ENCODE data around the gene BST1. TPM values are rescaled to one million over a fixed set of nuclear protein-coding genes. Genes with fewer than 3 reads are reported as not detected.

Gene BST1
- total RNA-seq, 1 donor from 2014 or later: 0.93 TPM

DNA sequence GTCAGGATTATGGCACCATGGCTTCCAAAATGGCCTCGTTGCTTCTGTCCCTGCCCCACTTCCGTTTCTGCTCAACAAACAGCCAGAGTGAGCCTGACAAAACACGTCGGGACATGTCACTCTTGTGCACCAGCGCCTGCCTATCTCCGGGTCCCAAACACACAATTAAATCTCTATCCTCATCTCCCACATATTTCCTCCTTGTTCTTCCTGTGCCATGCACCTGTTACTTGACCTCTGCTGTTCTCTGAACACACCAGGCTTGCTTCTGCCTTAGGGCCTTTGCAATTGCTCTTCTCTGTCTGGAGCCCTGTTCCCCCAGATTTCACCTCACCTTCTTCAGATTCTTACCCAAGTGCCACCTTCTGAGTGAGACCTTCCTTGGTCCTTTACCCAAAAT lies 62.5 kb downstream of the BST1 start:
- H3K27me3 Mint-ChIP-seq (ENCODE audit: insufficient read depth): no peaks in the 10 kb centered on the region
- peaks cover 9% of the 10 kb centered on the region for H3K9me3 Mint-ChIP-seq
- H3K27ac Mint-ChIP-seq: peak overlapping the region; percentile 87
- peaks cover 68% of the 10 kb centered on the region for H3K4me1 Mint-ChIP-seq (ENCODE audit: low read depth)
- H3K36me3 Mint-ChIP-seq (ENCODE audit: low read depth): peaks cover 9% of the 10 kb centered on the region
- intact Hi-C loops (cut with micrococcal nuclease): no loop called here
- H3K4me3 Mint-ChIP-seq: peak overlapping the region; percentile 43
- DNase-seq (ENCODE audit: low spot score): no peak

DNA sequence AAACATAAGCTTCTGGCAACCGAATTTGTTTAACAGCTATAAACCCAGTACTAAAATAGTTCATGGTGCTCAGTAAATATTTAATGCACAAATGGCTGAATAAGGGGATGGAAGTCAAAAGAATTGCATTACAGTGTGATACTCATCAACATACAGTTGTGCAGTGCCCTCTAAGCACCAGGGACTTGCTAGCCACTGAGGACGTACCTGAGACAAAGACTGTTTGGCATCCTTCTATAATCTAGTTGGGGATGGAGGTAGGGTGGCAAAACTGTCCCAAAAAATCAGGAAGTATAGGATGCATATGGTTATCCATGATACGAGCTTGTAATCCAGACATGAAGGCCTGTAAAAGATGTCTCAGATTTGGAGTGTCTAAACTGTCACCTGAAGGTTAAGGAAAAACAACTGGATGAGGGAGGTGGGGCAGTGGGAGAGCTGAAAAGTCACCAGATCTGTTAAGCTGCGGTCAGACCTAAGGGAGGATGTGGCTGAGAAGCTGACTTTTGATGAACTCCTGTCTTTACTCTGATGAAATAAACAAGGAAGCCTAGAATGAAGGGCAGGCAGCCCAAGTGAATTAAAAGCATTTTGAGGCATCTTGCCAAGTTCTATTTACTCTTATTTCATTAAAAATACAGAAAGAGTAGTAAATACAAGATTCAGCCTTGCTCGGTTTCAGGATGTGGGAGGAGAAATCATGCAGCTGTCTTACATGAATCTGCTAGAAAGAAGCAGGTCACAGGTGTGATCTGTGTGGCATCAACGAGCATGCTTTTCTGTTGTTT lies 63.2 kb downstream of the BST1 start:
- Mint-ChIP-seq H3K4me3 (peak overlapping the region; percentile 43), H3K36me3 (ENCODE audit: low read depth) (peaks cover 9% of the 10 kb centered on the region), H3K27ac (peak overlapping the region; percentile 87), H3K9me3 (peaks cover 9% of the 10 kb centered on the region), H3K27me3 (ENCODE audit: insufficient read depth) (no peaks in the 10 kb centered on the region), H3K4me1 (ENCODE audit: low read depth) (peaks cover 73% of the 10 kb centered on the region)
- intact Hi-C loops (cut with micrococcal nuclease): loop anchor here (1.0 kb wide), 2 partner anchors 10 to 12 kb away; partner anchors contain the start of gene CD38
- peak; percentile 54 for DNase-seq (ENCODE audit: low spot score)

DNA sequence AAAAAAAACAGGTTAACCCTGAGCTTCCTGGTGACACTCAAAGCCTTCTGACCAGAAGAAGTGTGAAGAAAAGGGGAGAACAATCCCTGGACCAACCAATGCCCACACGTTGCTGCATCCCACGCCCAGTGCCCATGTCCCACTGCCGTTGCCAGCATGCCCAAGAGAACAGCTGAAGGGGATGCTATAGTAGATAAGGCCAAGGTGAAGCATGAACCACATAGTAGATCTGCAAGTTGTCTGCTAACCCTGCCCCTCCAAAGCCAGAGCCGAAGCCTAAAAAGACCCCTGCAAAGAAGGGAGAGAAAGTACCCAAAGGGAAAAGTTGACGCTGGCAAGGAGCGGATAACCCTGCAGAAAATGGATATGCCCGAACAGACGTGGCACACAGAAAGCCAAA lies 64.0 kb downstream of the BST1 start:
- H3K4me1 Mint-ChIP-seq (ENCODE audit: low read depth): peaks cover 75% of the 10 kb centered on the region
- H3K9me3 Mint-ChIP-seq: peaks cover 9% of the 10 kb centered on the region
- no peaks in the 10 kb centered on the region for H3K27me3 Mint-ChIP-seq (ENCODE audit: insufficient read depth)
- peak overlapping the region; percentile 87 for H3K27ac Mint-ChIP-seq
- intact Hi-C loops (cut with micrococcal nuclease): loop anchor here (1.0 kb wide), 2 partner anchors 11 kb away; partner anchors contain the start of gene CD38
- H3K36me3 Mint-ChIP-seq (ENCODE audit: low read depth): peaks cover 10% of the 10 kb centered on the region
- DNase-seq (ENCODE audit: low spot score): no peak
- H3K4me3 Mint-ChIP-seq: peak overlapping the region; percentile 66

DNA sequence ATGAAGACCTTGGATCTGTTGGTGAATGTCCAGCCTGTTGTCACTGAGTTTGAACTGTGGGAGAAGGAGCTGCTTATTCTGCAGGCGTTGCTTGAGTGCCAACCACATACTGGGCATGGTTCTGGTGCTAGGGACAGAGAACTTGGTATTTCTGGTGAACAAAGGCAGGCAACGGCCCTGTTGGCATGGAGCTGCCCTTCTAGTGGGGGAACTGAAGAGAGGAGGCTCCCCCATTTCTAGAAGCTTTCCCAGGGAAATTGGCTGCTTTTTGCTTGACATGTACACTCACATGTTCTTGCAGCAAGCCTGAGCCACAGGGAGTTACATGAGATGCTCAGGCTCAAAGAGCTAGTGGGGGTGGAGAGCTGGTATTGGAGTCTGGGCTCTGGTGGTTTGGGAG lies 66.3 kb downstream of the BST1 start:
- H3K27ac Mint-ChIP-seq: peak overlapping the region; percentile 66

GRCh38 chr4:15771216-15772058 lies 68.6 kb downstream of the BST1 start:
- H3K27me3 Mint-ChIP-seq (ENCODE audit: insufficient read depth): no peaks in the 10 kb centered on the region
- H3K27ac Mint-ChIP-seq: peak overlapping the region; percentile 86

More for the DNA sequence above, 66.3 kb downstream of the BST1 start:
- Mint-ChIP-seq H3K36me3 (ENCODE audit: low read depth) (peaks cover 20% of the 10 kb centered on the region), H3K4me3 (no peak overlapping the region), H3K4me1 (ENCODE audit: low read depth) (peaks cover 86% of the 10 kb centered on the region), H3K9me3 (peaks cover 9% of the 10 kb centered on the region), H3K27me3 (ENCODE audit: insufficient read depth) (no peaks in the 10 kb centered on the region)
- no peak for DNase-seq (ENCODE audit: low spot score)
- intact Hi-C loops (cut with micrococcal nuclease): no loop called here

GRCh38 chr4:15774020-15774420 lies 71.2 kb downstream of the BST1 start:
- no peak for DNase-seq (ENCODE audit: low spot score)
- peaks cover 88% of the 10 kb centered on the region for H3K4me1 Mint-ChIP-seq (ENCODE audit: low read depth)

More at GRCh38 chr4:15771216-15772058, 68.6 kb downstream of the BST1 start:
- DNase-seq (ENCODE audit: low spot score): peak; percentile 37
- no peaks in the 10 kb centered on the region for H3K9me3 Mint-ChIP-seq
- peak overlapping the region; percentile 66 for H3K4me3 Mint-ChIP-seq
- intact Hi-C loops (cut with micrococcal nuclease): loop anchor here (1.0 to 5.0 kb wide), 6 partner anchors 8 to 769 kb away; partner anchors contain the start of gene CPEB2
- peaks cover 85% of the 10 kb centered on the region for H3K4me1 Mint-ChIP-seq (ENCODE audit: low read depth)
- H3K36me3 Mint-ChIP-seq (ENCODE audit: low read depth): peaks cover 20% of the 10 kb centered on the region

GRCh38 chr4:15776871-15777648 lies 74.2 kb downstream of the BST1 start:
- no peak for DNase-seq (ENCODE audit: low spot score)
- Mint-ChIP-seq H3K9me3 (no peaks in the 10 kb centered on the region), H3K27ac (peak overlapping the region; percentile 61), H3K36me3 (ENCODE audit: low read depth) (peaks cover 44% of the 10 kb centered on the region), H3K4me3 (peak overlapping the region; percentile 93), H3K27me3 (ENCODE audit: insufficient read depth) (no peaks in the 10 kb centered on the region), H3K4me1 (ENCODE audit: low read depth) (peaks cover 86% of the 10 kb centered on the region)
- intact Hi-C loops (cut with micrococcal nuclease): no loop called here

More at GRCh38 chr4:15774020-15774420, 71.2 kb downstream of the BST1 start:
- no peaks in the 10 kb centered on the region for H3K9me3 Mint-ChIP-seq
- H3K4me3 Mint-ChIP-seq: peak overlapping the region; percentile 1
- intact Hi-C loops (cut with micrococcal nuclease): loop anchor here (5.0 kb wide), 1 partner anchor 772 kb away; the partner anchor contains the start of gene CPEB2
- peaks cover 18% of the 10 kb centered on the region for H3K36me3 Mint-ChIP-seq (ENCODE audit: low read depth)
- H3K27ac Mint-ChIP-seq: peak overlapping the region; percentile 47
- no peaks in the 10 kb centered on the region for H3K27me3 Mint-ChIP-seq (ENCODE audit: insufficient read depth)

GRCh38 chr4:15777697-15778288 lies 74.9 kb downstream of the BST1 start:
- Mint-ChIP-seq H3K27me3 (ENCODE audit: insufficient read depth) (no peaks in the 10 kb centered on the region), H3K9me3 (no peaks in the 10 kb centered on the region), H3K27ac (peak overlapping the region; percentile 92), H3K36me3 (ENCODE audit: low read depth) (peaks cover 47% of the 10 kb centered on the region), H3K4me3 (peak overlapping the region; percentile 93), H3K4me1 (ENCODE audit: low read depth) (peaks cover 86% of the 10 kb centered on the region)
- intact Hi-C loops (cut with micrococcal nuclease): loop anchor here (1.0 to 2.0 kb wide), 3 partner anchors 11 to 75 kb away; partner anchors contain the start of gene BST1
- DNase-seq (ENCODE audit: low spot score): no peak

DNA sequence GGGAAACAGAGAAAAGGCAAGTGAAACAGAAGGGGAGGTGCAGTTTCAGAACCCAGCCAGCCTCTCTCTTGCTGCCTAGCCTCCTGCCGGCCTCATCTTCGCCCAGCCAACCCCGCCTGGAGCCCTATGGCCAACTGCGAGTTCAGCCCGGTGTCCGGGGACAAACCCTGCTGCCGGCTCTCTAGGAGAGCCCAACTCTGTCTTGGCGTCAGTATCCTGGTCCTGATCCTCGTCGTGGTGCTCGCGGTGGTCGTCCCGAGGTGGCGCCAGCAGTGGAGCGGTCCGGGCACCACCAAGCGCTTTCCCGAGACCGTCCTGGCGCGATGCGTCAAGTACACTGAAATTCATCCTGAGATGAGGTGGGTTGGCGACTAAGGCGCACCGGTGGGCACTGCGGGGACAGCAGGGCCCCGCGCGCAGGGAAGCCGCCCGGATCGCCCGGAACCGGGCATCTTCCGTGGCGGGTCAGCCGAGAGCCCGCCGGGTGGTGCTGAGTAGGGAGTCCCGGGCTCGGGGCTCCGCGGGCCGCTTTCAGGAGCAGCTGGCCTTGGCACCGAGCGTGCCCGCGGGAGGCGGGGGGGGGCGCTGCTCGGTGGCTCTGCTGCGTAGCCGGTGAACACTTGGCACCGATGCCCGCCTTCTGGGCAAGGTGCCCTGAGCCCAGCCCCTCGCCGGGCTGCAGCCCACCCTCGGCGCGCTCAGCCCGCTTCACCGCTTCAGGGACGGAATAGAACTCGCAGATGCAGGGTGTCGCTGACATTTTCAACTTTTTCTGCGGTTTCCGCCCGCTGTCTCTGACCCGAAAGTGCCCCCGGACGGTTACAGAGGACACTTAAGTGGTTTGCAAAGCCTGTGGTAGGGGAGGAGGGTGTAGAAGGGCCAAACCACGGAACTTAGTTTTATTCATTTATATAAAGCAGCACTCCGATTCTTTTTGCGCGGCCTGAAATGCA lies 75.7 kb downstream of the BST1 start, which contains the start of gene CD38:
Gene CD38, plus strand, starts transcription at position 40 of the 953 bp plus-strand sequence. Its CDS starts 87 bp downstream, at position 127.
- Mint-ChIP-seq H3K27me3 (ENCODE audit: insufficient read depth) (no peaks in the 10 kb centered on the region), H3K4me1 (ENCODE audit: low read depth) (peaks cover 86% of the 10 kb centered on the region), H3K27ac (peak within 1 kb of the TSS; percentile 92), H3K9me3 (no peaks in the 10 kb centered on the region), H3K4me3 (peak within 1 kb of the TSS; percentile 93), H3K36me3 (ENCODE audit: low read depth) (peaks cover 50% of the 10 kb centered on the region)
- intact Hi-C loops (cut with micrococcal nuclease): loop anchor here (1.0 to 2.0 kb wide), 8 partner anchors 7 to 123 kb away; partner anchors contain the start of genes BST1, FAM200B and FBXL5
- peak; percentile 64 for DNase-seq (ENCODE audit: low spot score)

DNA sequence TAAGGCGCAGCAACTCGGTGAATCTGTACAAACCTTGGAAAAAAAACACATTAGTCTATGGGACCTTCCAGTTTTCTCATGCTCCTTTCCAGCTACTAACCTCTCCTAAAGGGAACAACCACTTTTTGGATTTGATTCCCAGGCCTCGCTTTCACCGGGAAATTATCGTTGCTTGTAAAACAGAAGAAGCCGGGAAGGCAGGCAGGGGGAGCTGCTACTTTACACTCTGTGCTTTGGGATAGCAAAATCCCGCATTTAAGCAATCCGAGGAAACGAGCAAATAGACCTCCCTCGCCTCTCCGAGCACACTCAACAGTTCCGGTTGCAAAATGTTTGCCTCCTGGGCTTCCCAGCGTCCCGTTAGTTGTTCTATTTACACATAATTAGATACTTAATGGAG lies 76.4 kb downstream of the BST1 start:
- peaks cover 55% of the 10 kb centered on the region for H3K36me3 Mint-ChIP-seq (ENCODE audit: low read depth)
- peaks cover 86% of the 10 kb centered on the region for H3K4me1 Mint-ChIP-seq (ENCODE audit: low read depth)
- peak overlapping the region; percentile 93 for H3K4me3 Mint-ChIP-seq

DNA sequence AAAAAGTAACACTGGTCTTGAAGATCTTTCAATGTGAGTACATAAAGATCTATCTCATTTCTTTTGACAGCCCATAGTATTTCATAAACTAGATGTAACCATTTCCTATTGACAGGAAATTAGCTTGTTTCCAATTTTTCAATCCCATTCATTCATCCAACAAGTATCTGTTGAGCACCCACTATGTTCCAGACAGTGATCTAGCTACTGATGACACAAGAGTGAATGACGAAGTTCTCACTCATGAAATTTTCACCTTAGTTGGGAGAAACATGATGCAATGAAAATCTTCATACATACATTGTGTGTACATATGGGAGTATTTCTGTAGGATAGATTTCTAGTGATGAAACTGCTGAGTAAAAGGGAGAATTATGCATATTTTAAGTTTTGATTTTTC lies 76.9 kb downstream of the BST1 start:
- peak overlapping the region; percentile 93 for H3K4me3 Mint-ChIP-seq
- H3K27ac Mint-ChIP-seq: peak overlapping the region; percentile 92
- peaks cover 86% of the 10 kb centered on the region for H3K4me1 Mint-ChIP-seq (ENCODE audit: low read depth)
- DNase-seq (ENCODE audit: low spot score): no peak
- peaks cover 60% of the 10 kb centered on the region for H3K36me3 Mint-ChIP-seq (ENCODE audit: low read depth)
- intact Hi-C loops (cut with micrococcal nuclease): loop anchor here (1.0 to 2.0 kb wide), 6 partner anchors 9 to 125 kb away; partner anchors contain the start of genes BST1, FAM200B and FBXL5
- no peaks in the 10 kb centered on the region for H3K9me3 Mint-ChIP-seq
- no peaks in the 10 kb centered on the region for H3K27me3 Mint-ChIP-seq (ENCODE audit: insufficient read depth)

More for the DNA sequence above, 76.4 kb downstream of the BST1 start:
- Mint-ChIP-seq H3K27ac (peak overlapping the region; percentile 92), H3K9me3 (no peaks in the 10 kb centered on the region), H3K27me3 (ENCODE audit: insufficient read depth) (no peaks in the 10 kb centered on the region)
- intact Hi-C loops (cut with micrococcal nuclease): loop anchor here (1.0 to 2.0 kb wide), 6 partner anchors 8 to 124 kb away; partner anchors contain the start of genes BST1, FAM200B and FBXL5
- DNase-seq (ENCODE audit: low spot score): no peak

Data from activated T-helper 1 cell treated with anti-CD3 and anti-CD28 coated beads, Interleukin-12 subunit alpha, Interleukin-12 subunit beta, Interleukin-2, Interleukin-4 antibody, amounts not matched to agents 30 ng/mL and 10 ng/mL and 1 ng/mL, durations not matched to agents 14 hours and 24 hours and 36 hours (primary cell).